BLaER1 treated with 17β-estradiol and CSF1 and Interleukin-3, amounts not matched to agents 10 nM and 100 nM (cell line): Measurements from ENCODE around the gene TTYH2.
A peak's percentile ranks its signal among the peaks of the same experiment; 100 is the strongest.

Experiments used
- H3K27ac ChIP-seq, 11 experiments: shearing (Covaris generic); formaldehyde crosslinking; 2 replicates each; pipeline ENCODE4 v1.8.1; 2022
- H3K27me3 ChIP-seq, 11 experiments: shearing (Covaris generic); formaldehyde crosslinking; 2 replicates each; pipeline ENCODE4 v1.8.1; 2022
- H3K36me3 ChIP-seq, 11 experiments: shearing (Covaris generic); formaldehyde crosslinking; 2 replicates each; pipeline ENCODE4 v1.8.1; 2022
- H3K4me1 ChIP-seq, 10 experiments: shearing (Covaris generic); formaldehyde crosslinking; 2 replicates each; pipeline ENCODE4 v1.8.1; 2022
- H3K4me2 ChIP-seq, 11 experiments: shearing (Covaris generic); formaldehyde crosslinking; 2 replicates each; pipeline ENCODE4 v1.8.1; 2022
- H3K4me3 ChIP-seq, 10 experiments: shearing (Covaris generic); formaldehyde crosslinking; 2 replicates each; pipeline ENCODE4 v1.8.1; 2022
- H3K9ac ChIP-seq, 11 experiments: shearing (Covaris generic); formaldehyde crosslinking; 2 replicates each; pipeline ENCODE4 v1.8.1; 2022
- H3K9me3 ChIP-seq, 11 experiments: shearing (Covaris generic); formaldehyde crosslinking; replicated peaks in 1 of 11; 2 replicates each; pipeline ENCODE4 v1.8.1; 2022
- H4K20me1 ChIP-seq, 11 experiments: shearing (Covaris generic); formaldehyde crosslinking; 2 replicates each; pipeline ENCODE4 v1.8.1; 2022
- Cebpa-rat ChIP-seq, 11 experiments: shearing (Covaris generic); IDR thresholded peaks; 2 replicates each; pipeline ENCODE4 v1.8.1; 2022

The TTYH2 gene, protein sequence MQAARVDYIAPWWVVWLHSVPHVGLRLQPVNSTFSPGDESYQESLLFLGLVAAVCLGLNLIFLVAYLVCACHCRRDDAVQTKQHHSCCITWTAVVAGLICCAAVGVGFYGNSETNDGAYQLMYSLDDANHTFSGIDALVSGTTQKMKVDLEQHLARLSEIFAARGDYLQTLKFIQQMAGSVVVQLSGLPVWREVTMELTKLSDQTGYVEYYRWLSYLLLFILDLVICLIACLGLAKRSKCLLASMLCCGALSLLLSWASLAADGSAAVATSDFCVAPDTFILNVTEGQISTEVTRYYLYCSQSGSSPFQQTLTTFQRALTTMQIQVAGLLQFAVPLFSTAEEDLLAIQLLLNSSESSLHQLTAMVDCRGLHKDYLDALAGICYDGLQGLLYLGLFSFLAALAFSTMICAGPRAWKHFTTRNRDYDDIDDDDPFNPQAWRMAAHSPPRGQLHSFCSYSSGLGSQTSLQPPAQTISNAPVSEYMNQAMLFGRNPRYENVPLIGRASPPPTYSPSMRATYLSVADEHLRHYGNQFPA

GRCh38 chr17:74212913-74213791, at the start of gene TTYH2:
TSS of gene TTYH2 (plus strand) at chr17:74213571. CDS start at chr17:74213588, 17 bp downstream.
- H3K27ac ChIP-seq: peak within 1 kb of the TSS; percentile 64 to 91 (median 81); a peak in 21 of 22 replicates
- TF ChIP-seq Cebpa-rat (IDR thresholded peaks at IDR 0.05): peak; percentile 59 to 87 (median 73); a peak in 18 of 22 replicates

DNA sequence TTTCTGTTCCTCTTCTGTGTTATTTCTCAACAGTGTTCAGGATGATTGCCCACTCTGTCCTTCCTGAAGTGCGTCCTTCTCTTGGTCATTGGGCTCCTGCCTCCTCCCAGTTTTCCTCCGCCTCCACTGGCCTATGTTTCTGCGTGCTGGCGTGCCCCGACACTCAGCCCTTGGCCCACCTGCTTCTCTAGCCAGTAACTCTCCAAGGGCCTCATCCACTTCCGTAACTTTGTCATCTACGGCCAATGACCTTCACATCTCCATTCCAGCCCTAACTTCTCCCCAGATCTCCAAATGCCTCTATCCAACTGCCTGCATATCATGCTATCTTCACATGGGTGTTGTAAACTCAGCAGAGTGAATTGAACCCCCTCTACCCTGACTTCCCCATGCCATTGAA, 49.5 kb upstream of the TTYH2 start:
- Histone ChIP-seq H3K27me3 (no peaks in the 10 kb centered on the region), H3K4me3 (no peak overlapping the region), H3K9ac (no peak overlapping the region), H3K27ac (0 out of 22 replicates have a peak overlapping the region, but pooled peaks of 2 of the 11 experiments have one; percentile 29 to 31), H3K9me3 (0 out of 22 replicates have a peak, but pooled peaks cover 0 to 5% (median 0%) of the 10 kb centered on the region in 11 experiments), H3K4me1 (peaks cover 36 to 55% (median 44%) of the 10 kb centered on the region in 10 experiments), H3K36me3 (no peaks in the 10 kb centered on the region), H3K4me2 (peak overlapping the region in 10 of 11 experiments; percentile 18 to 75 (median 62); a peak in 18 of 22 replicates), H4K20me1 (no peaks in the 10 kb centered on the region)
- TF ChIP-seq Cebpa-rat (IDR thresholded peaks at IDR 0.05): no peak

More at GRCh38 chr17:74212913-74213791, at the start of gene TTYH2:
- Histone ChIP-seq H3K27me3 (no peaks in the 10 kb centered on the region; a peak in 1 of 22 replicates), H3K4me1 (peaks cover 79 to 92% (median 86%) of the 10 kb centered on the region in 10 experiments), H3K4me2 (peak within 1 kb of the TSS; percentile 90 to 100 (median 98)), H3K36me3 (peaks cover 30 to 39% (median 33%) of the 10 kb centered on the region in 11 experiments), H3K9me3 (no peaks in the 10 kb centered on the region), H3K9ac (peak within 1 kb of the TSS; percentile 70 to 100 (median 79)), H3K4me3 (peak within 1 kb of the TSS; percentile 54 to 74 (median 64)), H4K20me1 (peaks cover 48 to 92% (median 83%) of the 10 kb centered on the region in 11 experiments)

- Histone ChIP-seq H3K27ac (0 out of 22 replicates have a peak overlapping the region, but pooled peaks of 1 of the 11 experiments have one; percentile 29), H3K4me1 (peaks cover 36 to 55% (median 44%) of the 10 kb centered on the region in 10 experiments), H3K9me3 (0 out of 22 replicates have a peak, but pooled peaks cover 0 to 5% (median 0%) of the 10 kb centered on the region in 11 experiments), H3K27me3 (no peaks in the 10 kb centered on the region), H3K4me3 (no peak overlapping the region), H3K36me3 (no peaks in the 10 kb centered on the region), H3K9ac (no peak overlapping the region), H3K4me2 (peak overlapping the region in 5 of 11 experiments; percentile 52 to 74 (median 64); a peak in 4 of 22 replicates), H4K20me1 (no peaks in the 10 kb centered on the region)
- TF ChIP-seq Cebpa-rat (IDR thresholded peaks at IDR 0.05): no peak
Observed at GRCh38 chr17:74164446-74165045, 48.8 kb upstream of the TTYH2 start.

- Histone ChIP-seq H3K4me2 (peak overlapping the region in 9 of 11 experiments; percentile 3 to 36 (median 16); a peak in 10 of 22 replicates), H3K9ac (no peak overlapping the region), H3K27ac (no peak overlapping the region), H3K4me3 (no peak overlapping the region), H4K20me1 (no peaks in the 10 kb centered on the region), H3K9me3 (0 out of 22 replicates have a peak, but pooled peaks cover 0 to 5% (median 0%) of the 10 kb centered on the region in 11 experiments), H3K27me3 (no peaks in the 10 kb centered on the region), H3K4me1 (peaks cover 29 to 47% (median 37%) of the 10 kb centered on the region in 10 experiments), H3K36me3 (no peaks in the 10 kb centered on the region)
- no peak for TF ChIP-seq Cebpa-rat (IDR thresholded peaks at IDR 0.05)
Observed at GRCh38 chr17:74165797-74166365, 47.5 kb upstream of the TTYH2 start.

GRCh38 chr17:74170924-74171323, 42.4 kb upstream of the TTYH2 start:
- Histone ChIP-seq H3K36me3 (no peaks in the 10 kb centered on the region), H3K9ac (no peak overlapping the region), H4K20me1 (no peaks in the 10 kb centered on the region), H3K4me1 (peaks cover 5 to 20% (median 11%) of the 10 kb centered on the region in 10 experiments; a peak in 16 of 20 replicates), H3K27me3 (no peaks in the 10 kb centered on the region), H3K4me3 (no peak overlapping the region), H3K4me2 (no peak overlapping the region), H3K9me3 (0 out of 22 replicates have a peak, but pooled peaks cover 0 to 5% (median 0%) of the 10 kb centered on the region in 11 experiments), H3K27ac (no peak overlapping the region)
- TF ChIP-seq Cebpa-rat (IDR thresholded peaks at IDR 0.05): no peak

- Histone ChIP-seq H3K27me3 (no peaks in the 10 kb centered on the region), H3K4me2 (no peak overlapping the region), H3K9ac (no peak overlapping the region), H3K27ac (no peak overlapping the region), H3K4me1 (peaks cover 0 to 13% (median 6%) of the 10 kb centered on the region in 10 experiments; a peak in 13 of 20 replicates), H4K20me1 (no peaks in the 10 kb centered on the region), H3K36me3 (no peaks in the 10 kb centered on the region), H3K9me3 (no peaks in the 10 kb centered on the region), H3K4me3 (no peak overlapping the region)
- TF ChIP-seq Cebpa-rat (IDR thresholded peaks at IDR 0.05): no peak
Observed at GRCh38 chr17:74172700-74173099, 40.7 kb upstream of the TTYH2 start.

GRCh38 chr17:74176546-74177001, 36.8 kb upstream of the TTYH2 start:
- Histone ChIP-seq H3K4me2 (no peak overlapping the region), H3K4me1 (peaks cover 0 to 13% (median 6%) of the 10 kb centered on the region in 10 experiments; a peak in 14 of 20 replicates)
- TF ChIP-seq Cebpa-rat (IDR thresholded peaks at IDR 0.05): no peak

More at GRCh38 chr17:74176546-74177001, 36.8 kb upstream of the TTYH2 start:
- H3K27ac ChIP-seq: no peak overlapping the region
- H3K9me3 ChIP-seq: peaks cover 0 to 7% (median 0%) of the 10 kb centered on the region in 11 experiments; a peak in 3 of 22 replicates
- no peaks in the 10 kb centered on the region for H3K36me3 ChIP-seq
- no peaks in the 10 kb centered on the region for H4K20me1 ChIP-seq
- no peak overlapping the region for H3K4me3 ChIP-seq
- H3K9ac ChIP-seq: no peak overlapping the region
- no peaks in the 10 kb centered on the region for H3K27me3 ChIP-seq
